OCI-LY3 (cell line): ENCODE data around the gene PLXNC1.

ENCODE experiments used
- CTCF ChIP-seq: fragments of 200-600, 300-600 bp; sonication (generic); IDR thresholded peaks from 2 replicates; pipeline ENCODE4 v1.5.1; 2014; ENCODE audit warnings: antibody characterized with exemption, low read length, low read depth
- EZH2phosphoT487 ChIP-seq: fragments of 200-600 bp; shearing (Covaris generic); IDR thresholded peaks from 2 replicates; pipeline ENCODE4 v1.6.1; 2018; ENCODE audit warnings: antibody characterized with exemption, mixed run types, low read depth

GRCh38 chr12:94299846-94300245, 151.5 kb downstream of the PLXNC1 start:
- TF ChIP-seq CTCF = no peak
- no peak for TF ChIP-seq EZH2phosphoT487
